SH-SY5Y (cell line): ENCODE measurements around the gene CTDNEP1.

Experiments
- GATA2 ChIP-seq: IDR thresholded peaks from 2 replicates; pipeline ENCODE4 v1.6.1; 2011; ENCODE audit warnings: mild to moderate bottlenecking, low read depth, low read length
- GATA3 ChIP-seq: IDR thresholded peaks from 2 replicates; pipeline ENCODE4 v1.6.1; 2011; ENCODE audit warnings: low read depth, mild to moderate bottlenecking, low read length, moderate library complexity

The CTDNEP1 gene

GRCh38 chr17:7221278-7222092 is 30.0 kb downstream of the CTDNEP1 start:
- no peak for TF ChIP-seq GATA2
- no peak for TF ChIP-seq GATA3

GRCh38 chr17:7220593-7221277 is 30.8 kb downstream of the CTDNEP1 start:
- TF ChIP-seq GATA3, result no peak
- TF ChIP-seq GATA2, result no peak

- TF ChIP-seq GATA3 (no peak), GATA2 (no peak)
Observed at GRCh38 chr17:7219812-7220592, 31.5 kb downstream of the CTDNEP1 start, which contains the start of the genes ACADVL and DLG4. ACADVL (plus strand) TSS chr17:7219938; CDS start chr17:7219985, 47 bp downstream. DLG4 (minus strand) TSS chr17:7219836.

- no peak for TF ChIP-seq GATA2
- TF ChIP-seq GATA3, result no peak
Observed at GRCh38 chr17:7219229-7219811, 32.2 kb downstream of the CTDNEP1 start.

- TF ChIP-seq GATA2 (no peak), GATA3 (no peak)
Observed at GRCh38 chr17:7218758-7219157, 32.8 kb downstream of the CTDNEP1 start.

- no peak for TF ChIP-seq GATA2
- no peak for TF ChIP-seq GATA3
Observed at GRCh38 chr17:7218166-7218565, 33.4 kb downstream of the CTDNEP1 start.

GRCh38 chr17:7217113-7217987 is 34.2 kb downstream of the CTDNEP1 start:
- TF ChIP-seq GATA2, result no peak
- TF ChIP-seq GATA3, result no peak

GRCh38 chr17:7216242-7217112 is 35.1 kb downstream of the CTDNEP1 start:
- TF ChIP-seq GATA2 (no peak), GATA3 (no peak)

- TF ChIP-seq GATA3 (no peak), GATA2 (no peak)
Observed at GRCh38 chr17:7215652-7216180, 35.8 kb downstream of the CTDNEP1 start.

GRCh38 chr17:7215136-7215638 is 36.3 kb downstream of the CTDNEP1 start:
- TF ChIP-seq GATA2 (no peak), GATA3 (no peak)

- TF ChIP-seq GATA3 (no peak), GATA2 (peak; percentile 91)
Observed at GRCh38 chr17:7214300-7215135, 37.0 kb downstream of the CTDNEP1 start.
